KMS-11 (cell line): ENCODE measurements around the gene ARL10.

Experiments
- H2AFZ ChIP-seq: fragments of 200-600 bp; sonication (generic); 2 replicates; pipeline ENCODE4 v1.6.1; 2016; ENCODE audit warnings: antibody characterized with exemption, mixed run types, low read depth
- H3K27ac ChIP-seq: fragments of 200-600 bp; sonication (generic); 2 replicates; pipeline ENCODE4 v1.6.1; 2016; ENCODE audit warnings: mild to moderate bottlenecking, mixed run types
- H3K27me3 ChIP-seq: fragments of 200-600 bp; sonication (generic); 2 replicates; pipeline ENCODE4 v1.6.1; 2017; ENCODE audit warnings: mild to moderate bottlenecking, low read depth, mixed run types, moderate library complexity; ENCODE audit not compliant: insufficient read depth
- H3K36me3 ChIP-seq: fragments of 200-600 bp; sonication (generic); 2 replicates; pipeline ENCODE4 v1.6.1; 2017; ENCODE audit warnings: mild to moderate bottlenecking, mixed run types; ENCODE audit not compliant: insufficient read depth
- H3K4me1 ChIP-seq: fragments of 200-600 bp; sonication (generic); 2 replicates; pipeline ENCODE4 v1.6.1; 2016; ENCODE audit warnings: mild to moderate bottlenecking, low read depth, mixed run types; ENCODE audit not compliant: poor library complexity, severe bottlenecking
- H3K4me2 ChIP-seq: fragments of 200-600 bp; sonication (generic); 2 replicates; pipeline ENCODE4 v1.7.0; 2016; ENCODE audit warnings: mild to moderate bottlenecking, mixed run types
- H3K4me3 ChIP-seq: fragments of 200-600 bp; sonication (generic); IDR thresholded peaks from 2 replicates; pipeline ENCODE4 v1.6.1; 2017; ENCODE audit warnings: low read depth, low read length, mixed read lengths; ENCODE audit not compliant: insufficient read depth
- H3K79me2 ChIP-seq: fragments of 200-600 bp; sonication (generic); 2 replicates; pipeline ENCODE4 v1.6.1; 2016; ENCODE audit warnings: low read depth, mixed run types; ENCODE audit not compliant: insufficient read depth
- H3K9ac ChIP-seq: fragments of 200-600 bp; sonication (generic); 2 replicates; pipeline ENCODE4 v1.6.1; 2016; ENCODE audit warnings: mild to moderate bottlenecking, mixed run types
- H4K20me1 ChIP-seq: fragments of 200-600 bp; sonication (generic); 2 replicates; pipeline ENCODE4 v1.6.1; 2016; ENCODE audit warnings: mild to moderate bottlenecking, mixed run types; ENCODE audit not compliant: insufficient read depth
- TF ChIP-seq, protein P1 (sequence below): fragments of 200-600 bp; sonication (generic); conservative IDR thresholded peaks from 2 replicates; pipeline ENCODE4 v1.6.1; 2017; ENCODE audit warnings: low read depth, mild to moderate bottlenecking, antibody characterized with exemption, low read length, moderate library complexity, mixed read lengths

ARL10 gene

DNA sequence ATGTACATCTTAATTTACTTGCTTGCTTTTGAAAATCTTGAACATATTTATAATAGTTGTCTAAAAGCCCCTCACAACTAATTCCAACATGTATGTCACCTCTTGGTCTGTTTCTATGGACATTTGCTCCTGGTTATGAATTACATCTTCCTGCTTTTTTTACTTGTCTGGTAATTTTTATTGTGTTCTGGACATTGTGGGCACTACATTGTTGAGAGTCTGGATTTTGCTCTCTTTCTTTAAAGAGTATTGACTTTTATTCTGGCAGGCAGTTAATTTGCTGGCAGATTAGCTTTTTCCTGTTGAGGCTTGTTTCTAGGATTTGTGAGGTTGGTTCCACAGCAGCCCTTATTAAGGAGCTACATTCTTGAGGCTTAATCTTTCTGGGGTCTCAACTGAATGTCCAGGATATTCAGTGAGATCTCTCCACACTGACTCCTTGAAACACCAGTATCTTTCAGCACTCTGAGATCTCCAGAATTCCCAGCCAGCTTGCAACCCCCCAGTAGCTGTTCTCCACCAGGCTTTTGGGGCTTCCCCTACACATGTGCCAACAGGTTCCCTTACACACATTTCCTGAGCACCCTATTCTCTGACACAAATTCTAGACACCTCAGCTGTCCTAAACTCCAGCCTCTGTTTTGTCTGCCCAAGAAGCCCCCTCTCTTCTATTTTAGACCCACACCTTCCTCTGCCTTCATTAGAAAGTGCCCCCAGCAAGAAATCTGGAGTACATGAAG lies 31.1 kb upstream of the ARL10 start:
- Histone ChIP-seq H3K9ac (no peak overlapping the region), H4K20me1 (no peaks in the 10 kb centered on the region), H3K4me1 (no peaks in the 10 kb centered on the region), H3K36me3 (no peaks in the 10 kb centered on the region), H3K27ac (no peak overlapping the region), H3K4me3 (no peak overlapping the region), H3K79me2 (no peaks in the 10 kb centered on the region), H3K4me2 (no peak overlapping the region), H2AFZ (no peak overlapping the region), H3K27me3 (no peaks in the 10 kb centered on the region)
- TF ChIP-seq, protein P1, sequence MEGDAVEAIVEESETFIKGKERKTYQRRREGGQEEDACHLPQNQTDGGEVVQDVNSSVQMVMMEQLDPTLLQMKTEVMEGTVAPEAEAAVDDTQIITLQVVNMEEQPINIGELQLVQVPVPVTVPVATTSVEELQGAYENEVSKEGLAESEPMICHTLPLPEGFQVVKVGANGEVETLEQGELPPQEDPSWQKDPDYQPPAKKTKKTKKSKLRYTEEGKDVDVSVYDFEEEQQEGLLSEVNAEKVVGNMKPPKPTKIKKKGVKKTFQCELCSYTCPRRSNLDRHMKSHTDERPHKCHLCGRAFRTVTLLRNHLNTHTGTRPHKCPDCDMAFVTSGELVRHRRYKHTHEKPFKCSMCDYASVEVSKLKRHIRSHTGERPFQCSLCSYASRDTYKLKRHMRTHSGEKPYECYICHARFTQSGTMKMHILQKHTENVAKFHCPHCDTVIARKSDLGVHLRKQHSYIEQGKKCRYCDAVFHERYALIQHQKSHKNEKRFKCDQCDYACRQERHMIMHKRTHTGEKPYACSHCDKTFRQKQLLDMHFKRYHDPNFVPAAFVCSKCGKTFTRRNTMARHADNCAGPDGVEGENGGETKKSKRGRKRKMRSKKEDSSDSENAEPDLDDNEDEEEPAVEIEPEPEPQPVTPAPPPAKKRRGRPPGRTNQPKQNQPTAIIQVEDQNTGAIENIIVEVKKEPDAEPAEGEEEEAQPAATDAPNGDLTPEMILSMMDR = no peak

DNA sequence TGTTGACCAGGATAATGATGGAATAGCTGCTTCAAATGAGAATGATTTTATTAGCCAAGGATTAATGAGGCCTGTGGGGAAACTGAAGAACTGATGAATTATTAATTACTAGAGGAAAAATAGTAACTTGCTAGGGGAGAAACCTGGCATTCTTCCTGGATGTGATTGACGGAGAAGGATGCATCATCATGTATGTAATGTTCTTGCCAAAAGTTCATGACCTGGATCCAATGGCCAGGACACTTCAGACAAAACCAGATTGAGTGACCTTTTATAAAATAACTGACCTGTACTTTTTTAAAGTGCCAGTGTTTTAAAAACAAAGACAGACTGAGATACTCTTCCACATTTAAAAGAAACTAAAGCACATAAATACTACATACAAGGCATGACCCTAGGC lies 27.4 kb upstream of the ARL10 start:
- H3K4me3 ChIP-seq = no peak overlapping the region
- no peaks in the 10 kb centered on the region for H3K4me1 ChIP-seq
- no peaks in the 10 kb centered on the region for H3K36me3 ChIP-seq
- no peak overlapping the region for H3K4me2 ChIP-seq
- TF ChIP-seq, protein P1 = no peak
- H3K27ac ChIP-seq = no peak overlapping the region
- H3K9ac ChIP-seq = no peak overlapping the region
- no peak overlapping the region for H2AFZ ChIP-seq
- no peaks in the 10 kb centered on the region for H3K79me2 ChIP-seq
- no peaks in the 10 kb centered on the region for H3K27me3 ChIP-seq
- H4K20me1 ChIP-seq = no peaks in the 10 kb centered on the region

DNA sequence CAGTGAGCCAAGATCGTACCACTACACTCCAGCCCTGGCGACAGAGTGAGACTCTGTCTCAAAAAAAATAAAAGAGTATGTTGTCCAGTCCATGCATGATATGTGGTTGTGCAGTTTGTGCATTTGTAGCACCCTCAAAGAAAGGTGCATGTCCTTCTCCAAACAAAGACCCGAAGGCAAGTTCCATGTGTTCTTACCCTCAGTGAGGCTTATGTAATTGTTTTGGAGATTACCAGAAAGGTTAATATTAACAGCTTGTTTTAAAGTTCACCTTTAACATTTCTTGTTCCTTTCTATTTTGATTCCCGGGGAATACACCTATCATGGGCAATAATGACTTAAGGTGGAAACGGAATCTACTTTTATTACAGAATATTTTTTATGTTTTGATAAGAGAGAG lies 26.0 kb upstream of the ARL10 start:
- Histone ChIP-seq H3K4me2 (no peak overlapping the region), H3K36me3 (no peaks in the 10 kb centered on the region), H3K4me1 (no peaks in the 10 kb centered on the region), H3K27me3 (no peaks in the 10 kb centered on the region), H3K79me2 (no peaks in the 10 kb centered on the region), H2AFZ (no peak overlapping the region), H3K9ac (no peak overlapping the region), H4K20me1 (no peaks in the 10 kb centered on the region), H3K4me3 (no peak overlapping the region), H3K27ac (no peak overlapping the region)
- TF ChIP-seq, protein P1 = no peak

DNA sequence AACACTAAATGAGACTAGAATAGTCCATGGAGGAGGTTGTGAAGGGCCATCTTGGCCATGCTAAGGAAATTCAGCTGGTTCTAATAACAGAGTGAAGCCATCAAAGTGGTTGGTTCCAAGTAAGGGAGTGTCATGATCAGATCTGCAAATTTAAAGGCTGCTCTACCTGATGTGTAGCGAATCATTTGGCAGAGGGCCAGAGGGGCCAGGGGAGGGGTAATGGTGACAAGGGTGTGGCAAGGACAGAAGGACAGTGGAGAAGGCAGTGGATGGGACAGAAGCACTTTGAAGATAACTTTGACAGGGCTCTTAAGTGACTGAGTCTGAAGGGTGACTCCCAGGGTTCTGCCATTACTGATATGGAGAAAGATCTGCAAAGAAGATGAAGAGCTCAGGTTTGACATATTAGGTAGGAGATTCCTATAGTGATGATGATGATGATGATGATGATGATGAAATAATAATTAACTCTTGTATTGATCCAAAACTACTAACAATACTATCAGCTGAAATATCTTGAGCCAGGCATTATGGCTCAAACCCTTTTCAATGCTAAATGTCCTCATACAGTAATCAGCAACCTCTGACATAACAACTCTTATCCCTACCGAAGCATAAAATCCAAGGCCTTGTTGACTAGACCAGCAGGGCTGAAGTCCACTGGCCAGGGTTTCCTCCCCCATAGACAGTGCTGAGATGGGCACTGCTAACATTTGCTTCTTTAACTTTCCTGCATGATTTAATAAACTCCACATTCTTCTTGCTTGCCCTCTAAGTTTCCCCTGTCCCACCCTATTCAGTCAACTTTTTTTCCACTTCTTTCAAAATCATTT lies 23.7 kb upstream of the ARL10 start:
- Histone ChIP-seq H3K36me3 (peaks cover 4% of the 10 kb centered on the region; the same call in 1 of the 2 replicates), H3K27ac (no peak overlapping the region)
- TF ChIP-seq, protein P1 = no peak

More for the DNA sequence above, 23.7 kb upstream of the ARL10 start:
- H3K4me1 ChIP-seq = no peaks in the 10 kb centered on the region
- no peak overlapping the region for H3K4me2 ChIP-seq
- no peak overlapping the region for H3K9ac ChIP-seq
- no peaks in the 10 kb centered on the region for H3K79me2 ChIP-seq
- H4K20me1 ChIP-seq = no peaks in the 10 kb centered on the region
- no peak overlapping the region for H3K4me3 ChIP-seq
- no peaks in the 10 kb centered on the region for H3K27me3 ChIP-seq
- no peak overlapping the region for H2AFZ ChIP-seq
